ENCODE measurements around the gene DLX5. TPM values are rescaled to one million over a fixed set of nuclear protein-coding genes. Genes with fewer than 3 reads are reported as not detected.

The DLX5 gene
- total RNA-seq, 1 experiment from 2014 or later = 0.48 TPM

GRCh38 chr7:97006055-97006815, 18.4 kb downstream of the DLX5 start:
- DNase-seq (ENCODE audit: low read depth) = peak; percentile 61

GRCh38 chr7:97005183-97006054, 19.2 kb downstream of the DLX5 start, which contains the start of gene DLX6:
TSS of gene DLX6 (plus strand) at chr7:97005553. CDS start at chr7:97005978, 425 bp downstream.
- DNase-seq (ENCODE audit: low read depth) = peak; percentile 87

- DNase-seq (ENCODE audit: low read depth) = no peak
These were observed 20.1 kb downstream of the DLX5 start for GRCh38 chr7:97004247-97005182.

GRCh38 chr7:97003262-97004246, 21.1 kb downstream of the DLX5 start:
- DNase-seq (ENCODE audit: low read depth) = no peak

- DNase-seq (ENCODE audit: low read depth) = no peak
These were observed 21.9 kb downstream of the DLX5 start for GRCh38 chr7:97002555-97003261.

GRCh38 chr7:97001656-97002554, 22.7 kb downstream of the DLX5 start:
- DNase-seq (ENCODE audit: low read depth) = no peak

GRCh38 chr7:97001221-97001620, 23.4 kb downstream of the DLX5 start:
- no peak for DNase-seq (ENCODE audit: low read depth)

- no peak for DNase-seq (ENCODE audit: low read depth)
These were observed 25.9 kb downstream of the DLX5 start for GRCh38 chr7:96998744-96999143.

GRCh38 chr7:96998333-96998732, 26.3 kb downstream of the DLX5 start:
- DNase-seq (ENCODE audit: low read depth) = no peak

GRCh38 chr7:96997512-96998032, 27.1 kb downstream of the DLX5 start:
- no peak for DNase-seq (ENCODE audit: low read depth)

- no peak for DNase-seq (ENCODE audit: low read depth)
These were observed 27.6 kb downstream of the DLX5 start for GRCh38 chr7:96996958-96997511.

GRCh38 chr7:96996111-96996957, 28.3 kb downstream of the DLX5 start:
- DNase-seq (ENCODE audit: low read depth) = no peak

GRCh38 chr7:96995406-96996110, 29.1 kb downstream of the DLX5 start:
- DNase-seq (ENCODE audit: low read depth) = no peak

- DNase-seq (ENCODE audit: low read depth) = no peak
These were observed 30.7 kb downstream of the DLX5 start for GRCh38 chr7:96993980-96994379.

GRCh38 chr7:96993094-96993865, 31.4 kb downstream of the DLX5 start:
- DNase-seq (ENCODE audit: low read depth) = no peak

All from RPMI7951 (cell line).